ENCODE measurements around the gene GUCA2B. TPM values are rescaled to one million over a fixed set of nuclear protein-coding genes. Genes with fewer than 3 reads are reported as not detected.

GUCA2B gene
- total RNA-seq, 2 experiments from 2014 or later: not detected

GRCh38 chr1:42117214-42117613 is 36.0 kb upstream of the GUCA2B start:
- CTCF ChIA-PET (ENCODE audit: unreplicated experiment): no interaction called here
- no peaks in the 10 kb centered on the region for H3K9me3 ChIP-seq (ENCODE audit: low read length)

GRCh38 chr1:42118125-42118524 is 35.1 kb upstream of the GUCA2B start:
- Histone ChIP-seq H3K9me2 (ENCODE audit: insufficient read depth, low read length) (no peaks in the 10 kb centered on the region), H3K4me2 (ENCODE audit: low read length) (no peak overlapping the region), H3K36me3 (ENCODE audit: insufficient read depth, low read length) (no peaks in the 10 kb centered on the region), H3K4me1 (ENCODE audit: insufficient read depth, low read length, poor library complexity, severe bottlenecking) (no peaks in the 10 kb centered on the region), H4K20me1 (ENCODE audit: insufficient read depth, low read length) (no peaks in the 10 kb centered on the region), H3K79me2 (ENCODE audit: insufficient read depth, low read depth, low read length) (no peaks in the 10 kb centered on the region), H3K27ac (ENCODE audit: low read depth, low read length, poor library complexity, severe bottlenecking) (no peak overlapping the region), H3K9me3 (ENCODE audit: low read length) (no peaks in the 10 kb centered on the region), H2AFZ (ENCODE audit: low read length) (no peak overlapping the region), H3K4me3 (ENCODE audit: low read depth, low read length, poor library complexity, severe bottlenecking) (no peak overlapping the region)
- TF ChIP-seq EZH2phosphoT487 (IDR thresholded peaks at IDR 0.05; ENCODE audit: borderline replicate concordance, low read depth, low read length) (no peak), CTCF (conservative IDR thresholded peaks at IDR 0.05; ENCODE audit: low read length) (no peak)
- CTCF ChIA-PET (ENCODE audit: unreplicated experiment): no interaction called here
- BruUV-seq (replicated peaks): no TSS peak
- intact Hi-C loops (cut with micrococcal nuclease; ENCODE audit: unreplicated experiment): no loop called here
- no peak for DNase-seq (ENCODE audit: low spot score)
- POLR2A ChIA-PET: interaction anchor here (0.6 kb wide), 1 partner anchor 13 kb away, joined by 3 read pairs; no protein-coding TSS in a partner anchor

More at GRCh38 chr1:42117214-42117613, 36.0 kb upstream of the GUCA2B start:
- Histone ChIP-seq H3K27ac (ENCODE audit: low read depth, low read length, poor library complexity, severe bottlenecking) (no peak overlapping the region), H3K4me1 (ENCODE audit: insufficient read depth, low read length, poor library complexity, severe bottlenecking) (no peaks in the 10 kb centered on the region), H3K4me2 (ENCODE audit: low read length) (no peak overlapping the region), H4K20me1 (ENCODE audit: insufficient read depth, low read length) (no peaks in the 10 kb centered on the region), H2AFZ (ENCODE audit: low read length) (no peak overlapping the region), H3K36me3 (ENCODE audit: insufficient read depth, low read length) (no peaks in the 10 kb centered on the region), H3K9me2 (ENCODE audit: insufficient read depth, low read length) (no peaks in the 10 kb centered on the region), H3K4me3 (ENCODE audit: low read depth, low read length, poor library complexity, severe bottlenecking) (no peak overlapping the region), H3K79me2 (ENCODE audit: insufficient read depth, low read depth, low read length) (no peaks in the 10 kb centered on the region)
- no peak for TF ChIP-seq CTCF (conservative IDR thresholded peaks at IDR 0.05; ENCODE audit: low read length)
- TF ChIP-seq EZH2phosphoT487 (IDR thresholded peaks at IDR 0.05; ENCODE audit: borderline replicate concordance, low read depth, low read length): no peak
- no TSS peak for BruUV-seq (replicated peaks)
- DNase-seq (ENCODE audit: low spot score): no peak
- POLR2A ChIA-PET: interaction anchor here (0.6 kb wide), 1 partner anchor 14 kb away, joined by 3 read pairs; no protein-coding TSS in a partner anchor
- intact Hi-C loops (cut with micrococcal nuclease; ENCODE audit: unreplicated experiment): no loop called here

- intact Hi-C loops (cut with micrococcal nuclease; ENCODE audit: unreplicated experiment): no loop called here
- no peak overlapping the region for H3K27ac ChIP-seq (ENCODE audit: low read depth, low read length, poor library complexity, severe bottlenecking)
- no peak overlapping the region for H3K4me3 ChIP-seq (ENCODE audit: low read depth, low read length, poor library complexity, severe bottlenecking)
- TF ChIP-seq CTCF (conservative IDR thresholded peaks at IDR 0.05; ENCODE audit: low read length): no peak
- no peak for TF ChIP-seq EZH2phosphoT487 (IDR thresholded peaks at IDR 0.05; ENCODE audit: borderline replicate concordance, low read depth, low read length)
- H3K4me1 ChIP-seq (ENCODE audit: insufficient read depth, low read length, poor library complexity, severe bottlenecking): no peaks in the 10 kb centered on the region
- no peaks in the 10 kb centered on the region for H3K36me3 ChIP-seq (ENCODE audit: insufficient read depth, low read length)
- H3K79me2 ChIP-seq (ENCODE audit: insufficient read depth, low read depth, low read length): no peaks in the 10 kb centered on the region
- no peak for DNase-seq (ENCODE audit: low spot score)
- H3K9me3 ChIP-seq (ENCODE audit: low read length): no peaks in the 10 kb centered on the region
- H3K4me2 ChIP-seq (ENCODE audit: low read length): no peak overlapping the region
- BruUV-seq (replicated peaks): no TSS peak
- H3K9me2 ChIP-seq (ENCODE audit: insufficient read depth, low read length): no peaks in the 10 kb centered on the region
- ChIA-PET CTCF (ENCODE audit: unreplicated experiment) (no interaction called here), POLR2A (no interaction called here)
- H2AFZ ChIP-seq (ENCODE audit: low read length): no peak overlapping the region
- no peaks in the 10 kb centered on the region for H4K20me1 ChIP-seq (ENCODE audit: insufficient read depth, low read length)
Observed at GRCh38 chr1:42122408-42122807, 30.8 kb upstream of the GUCA2B start.
